ENCODE measurements around the gene JMJD1C.

GRCh38 chr10:63286754-63287264, 179.0 kb downstream of the JMJD1C start:
- TF ChIP-seq EZH2phosphoT487 (IDR thresholded peaks at IDR 0.05; ENCODE audit: low read depth) = no peak
- no peak for TF ChIP-seq CTCF (IDR thresholded peaks at IDR 0.05; ENCODE audit: low read depth, low read length)
